GM19351 (cell line): Measurements from ENCODE around the gene REG4.
A peak's percentile ranks its signal among the peaks of the same experiment; 100 is the strongest.
"Not testable (repeated sequence)": the region's sequence is repeated elsewhere in the genome, so short reads cannot be mapped to it uniquely, and the experiment has no call there.

Experiments used
- ATAC-seq: cut with Tn5 transposase; IDR thresholded peaks from one replicate; pipeline ENCODE4 v1.9.1; 2021; ENCODE audit warnings: mild to moderate bottlenecking, moderate library complexity; ENCODE audit not compliant: unreplicated experiment

Gene REG4

DNA sequence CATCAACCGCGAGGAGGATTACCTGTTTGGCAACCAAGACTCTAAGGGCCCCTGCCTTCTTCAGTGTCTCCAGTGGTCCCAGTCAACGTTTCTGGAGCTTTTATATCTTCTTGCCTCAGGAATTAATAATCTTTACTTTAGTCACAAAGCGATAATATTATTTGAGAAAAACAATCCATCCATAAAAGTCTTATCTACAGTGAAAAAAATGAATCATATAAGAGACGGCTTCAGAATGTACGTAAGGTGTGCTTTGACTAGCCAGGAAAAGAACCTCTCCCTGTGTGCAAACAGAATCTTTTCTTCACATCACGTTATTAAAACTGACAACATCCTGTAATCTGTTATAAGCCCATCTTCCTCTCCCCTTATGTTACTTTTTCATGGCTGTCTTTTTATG lies at the start of gene REG4:
TSS of gene REG4 (minus strand) at position 74 of the 400 bp plus-strand sequence. CDS start 2,691 bp downstream, outside the sequence.
- ATAC-seq: no peak

DNA sequence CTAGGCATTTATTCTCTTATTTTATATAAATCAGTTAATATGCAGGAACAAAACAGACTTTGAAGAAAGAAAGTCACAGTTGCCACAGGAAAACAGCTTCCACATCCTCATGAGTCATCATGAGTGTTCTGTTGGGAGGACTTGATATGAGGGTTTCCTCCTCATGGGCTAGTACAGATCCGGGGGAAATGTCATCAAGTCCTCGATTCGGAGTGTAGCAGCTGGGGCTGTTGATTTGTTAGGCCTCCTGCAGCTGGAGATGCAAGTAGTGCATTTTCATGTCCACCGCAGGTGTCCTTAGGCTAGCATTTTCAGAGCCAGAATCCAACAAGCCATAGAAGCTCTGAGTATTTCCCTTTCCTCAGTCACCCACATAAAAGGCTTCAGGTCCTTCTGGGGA lies 48.4 kb upstream of the REG4 start:
- ATAC-seq: no peak

DNA sequence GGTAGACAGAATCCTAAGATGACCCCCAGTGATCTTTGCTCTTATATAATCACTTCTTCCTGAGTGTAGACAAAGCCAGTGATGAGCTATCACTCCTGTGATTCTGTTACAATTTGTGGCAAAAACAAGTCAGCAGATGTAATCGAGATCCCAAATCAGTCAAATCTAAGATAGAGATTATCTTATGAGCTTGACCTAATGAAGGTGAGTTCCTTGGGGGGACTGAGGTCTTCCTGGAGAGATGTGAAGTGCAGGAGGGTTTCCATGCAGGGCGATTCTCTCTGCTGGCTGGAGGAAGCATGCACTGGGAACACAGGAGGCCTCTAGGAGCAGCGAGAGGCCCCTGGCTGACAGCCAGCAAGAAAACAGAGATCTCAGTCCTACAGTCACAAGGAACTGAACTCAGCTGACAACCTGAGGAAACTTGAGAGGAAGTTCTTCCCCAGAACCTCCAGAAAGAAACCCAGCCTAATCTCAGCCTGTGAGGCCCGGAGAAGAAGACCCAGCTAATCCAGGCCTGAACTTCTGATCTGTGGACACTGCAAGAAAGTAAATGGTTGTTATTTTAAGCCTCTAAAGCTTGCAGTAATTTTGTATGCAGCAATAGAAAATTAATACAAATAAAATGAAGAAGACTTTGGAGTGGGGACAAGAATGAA lies 47.4 kb upstream of the REG4 start:
- not testable (repeated sequence) for ATAC-seq

DNA sequence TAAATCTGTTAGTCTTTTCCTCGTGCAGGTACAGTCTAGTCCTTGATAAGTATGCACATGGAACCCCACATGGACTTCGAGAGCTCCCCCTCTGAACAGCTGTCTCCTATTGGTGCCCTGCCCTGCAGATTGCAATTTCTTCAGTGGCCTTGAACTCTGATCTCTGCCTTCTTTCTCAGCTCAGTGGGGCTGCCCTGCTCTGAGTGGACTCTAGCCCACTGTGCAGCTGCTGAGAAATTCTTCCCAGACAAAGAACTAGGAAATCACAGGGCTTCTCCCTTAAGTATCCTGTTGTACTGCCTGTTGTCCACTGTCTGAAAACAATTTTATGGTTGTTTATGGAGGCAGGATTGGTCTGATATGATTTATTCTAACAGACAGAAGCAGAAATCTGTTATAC lies 46.9 kb upstream of the REG4 start:
- ATAC-seq: no peak

DNA sequence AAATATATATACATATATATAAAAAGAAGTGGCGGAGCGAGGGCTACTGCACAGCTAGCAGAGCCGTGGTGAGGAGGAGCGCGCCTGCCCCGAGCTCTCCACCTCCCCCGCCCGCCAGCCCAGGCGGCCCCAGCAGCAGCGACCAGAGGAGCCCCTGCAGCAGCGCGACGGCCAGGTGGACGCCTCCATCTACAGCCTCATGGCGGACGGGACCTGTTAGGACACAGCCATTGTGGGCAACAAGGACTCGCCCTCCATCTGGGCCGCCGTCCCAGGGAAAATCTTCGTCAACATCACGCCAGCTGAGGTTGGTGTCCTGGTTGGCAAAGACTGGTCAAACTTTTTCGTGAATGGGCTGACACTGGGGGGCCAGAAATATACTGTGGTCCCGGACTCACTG lies 41.9 kb upstream of the REG4 start:
- no peak for ATAC-seq

DNA sequence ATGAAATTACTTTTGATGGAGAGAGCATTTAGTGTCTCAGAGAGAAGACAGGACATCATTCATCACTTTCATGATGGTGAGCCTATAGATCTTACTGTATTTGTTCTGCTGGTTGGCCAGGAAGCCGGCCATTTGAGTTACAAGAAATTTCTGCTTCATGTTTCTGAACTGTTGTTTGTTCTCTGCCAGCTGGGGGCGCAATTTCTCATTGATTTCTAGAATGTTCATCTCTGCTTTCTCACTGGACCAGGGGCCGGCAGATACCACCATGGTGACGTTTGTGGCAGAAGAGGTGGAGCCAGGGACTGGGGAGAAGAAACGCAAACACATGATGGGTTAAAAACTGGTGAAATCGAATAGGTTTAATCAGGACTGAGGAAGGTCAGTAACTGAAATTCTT lies 32.9 kb upstream of the REG4 start:
- not testable (repeated sequence) for ATAC-seq

DNA sequence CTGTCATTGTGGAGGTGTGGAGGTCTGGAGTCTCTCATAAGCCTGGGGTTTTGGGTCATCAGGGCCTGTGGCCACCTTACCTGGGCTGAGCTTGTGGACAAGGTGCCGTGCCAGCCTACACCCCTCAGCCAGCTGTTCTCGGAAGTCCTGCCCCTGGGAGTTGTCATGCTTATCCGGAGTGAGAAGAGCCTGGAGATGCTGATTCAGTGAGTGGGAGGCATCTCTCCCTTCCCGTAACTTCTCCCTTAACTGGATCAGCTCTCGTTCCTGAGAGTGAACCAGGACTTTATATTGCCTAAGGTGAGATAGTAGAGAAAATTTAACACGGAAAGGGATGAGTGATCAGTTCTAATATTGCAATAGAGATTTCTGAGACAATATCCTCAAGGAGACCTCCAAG lies 30.0 kb upstream of the REG4 start:
- ATAC-seq: no peak

DNA sequence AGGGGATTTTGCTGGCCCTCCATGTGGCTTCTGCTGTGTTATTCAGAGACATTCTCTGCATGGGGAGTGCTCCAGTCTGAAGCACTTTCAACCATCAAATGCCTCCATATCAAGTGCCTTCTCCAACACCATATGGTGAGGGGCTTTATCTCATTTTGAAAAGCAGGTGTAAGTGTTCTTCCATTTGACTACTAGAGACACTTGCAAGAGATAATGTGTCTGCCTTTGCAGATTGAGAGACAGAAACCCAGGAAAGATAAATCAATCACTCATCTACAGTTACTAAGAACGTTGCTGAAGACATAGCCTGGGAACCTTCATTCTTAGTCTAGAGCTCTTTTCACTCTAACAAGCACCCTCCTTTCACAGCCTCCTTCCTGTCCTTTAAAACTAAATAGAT lies 29.5 kb upstream of the REG4 start:
- ATAC-seq: no peak

DNA sequence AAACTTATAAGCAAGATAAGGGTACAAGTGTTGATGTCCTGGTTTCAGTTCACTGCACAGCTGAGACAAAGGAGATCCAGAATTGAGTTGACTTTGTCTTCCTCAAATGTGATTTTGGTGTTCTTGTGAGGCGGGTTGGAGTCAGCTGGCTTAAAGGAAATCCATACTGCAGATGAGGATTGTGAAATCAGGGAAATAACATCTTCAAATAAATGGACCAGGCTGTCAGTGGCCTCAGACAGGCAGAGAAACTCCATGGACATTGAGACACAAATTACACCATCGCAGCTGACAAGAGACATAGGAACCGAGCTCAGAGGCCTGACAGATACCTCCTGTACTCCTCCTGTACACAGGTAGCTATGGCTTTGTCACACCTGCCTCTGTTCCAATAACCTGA lies 27.0 kb upstream of the REG4 start:
- no peak for ATAC-seq

DNA sequence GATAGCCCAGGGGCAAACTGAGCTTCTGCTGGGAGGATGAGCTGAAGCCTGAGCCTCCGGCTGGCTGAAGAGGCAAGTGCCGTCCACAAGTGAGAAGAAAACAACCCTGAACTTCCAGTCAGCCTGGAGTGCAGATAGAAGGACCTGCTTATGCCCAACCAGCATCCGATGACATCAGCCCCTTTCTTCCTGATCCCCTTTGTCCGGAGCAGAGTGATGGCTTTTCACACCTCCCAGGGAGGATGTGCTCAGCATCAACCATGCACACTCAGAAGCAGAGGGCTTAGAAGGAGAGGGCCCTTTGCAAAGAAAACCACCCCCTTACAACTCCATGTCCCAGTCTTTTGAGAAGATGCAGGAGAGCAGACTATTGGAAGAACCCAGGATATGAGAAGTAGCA lies 23.7 kb upstream of the REG4 start:
- ATAC-seq: no peak

DNA sequence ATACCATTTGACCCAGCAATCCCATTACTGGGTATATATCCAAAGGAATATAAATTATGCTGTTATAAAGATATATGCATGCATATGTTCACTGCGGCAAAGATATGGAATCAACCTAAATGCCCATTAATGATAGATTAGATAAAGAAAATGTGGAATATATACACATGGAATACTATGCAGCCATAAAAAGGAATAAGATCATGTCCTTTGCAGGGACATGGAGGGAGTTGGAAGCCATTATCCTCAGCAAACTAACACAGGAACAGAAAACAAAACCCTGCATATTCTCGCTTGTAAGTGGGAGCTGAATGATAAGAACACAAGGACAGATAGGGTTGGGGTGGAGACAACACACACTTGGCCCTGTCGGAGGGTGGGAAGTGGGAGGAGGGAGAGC lies 19.8 kb upstream of the REG4 start:
- ATAC-seq: no peak

DNA sequence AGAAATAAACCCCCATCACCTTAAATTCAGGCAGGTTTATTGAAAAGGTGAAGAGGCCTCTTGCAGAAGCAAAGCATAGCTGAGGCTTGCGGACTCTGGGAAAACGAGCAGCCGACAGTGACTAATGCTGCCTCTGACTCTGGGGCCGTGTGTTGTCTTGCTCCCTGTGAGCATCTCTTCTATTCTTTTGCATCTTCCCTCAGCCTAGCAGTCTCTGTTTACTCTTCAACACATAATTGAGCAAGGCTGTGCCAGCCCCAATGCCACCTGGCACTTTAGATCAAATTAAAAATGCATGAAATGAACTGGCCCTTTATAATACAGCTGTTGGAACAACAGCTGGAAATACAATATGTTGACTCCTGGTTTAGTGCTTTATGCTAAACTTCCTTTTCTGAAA lies 18.4 kb upstream of the REG4 start:
- ATAC-seq: no peak

DNA sequence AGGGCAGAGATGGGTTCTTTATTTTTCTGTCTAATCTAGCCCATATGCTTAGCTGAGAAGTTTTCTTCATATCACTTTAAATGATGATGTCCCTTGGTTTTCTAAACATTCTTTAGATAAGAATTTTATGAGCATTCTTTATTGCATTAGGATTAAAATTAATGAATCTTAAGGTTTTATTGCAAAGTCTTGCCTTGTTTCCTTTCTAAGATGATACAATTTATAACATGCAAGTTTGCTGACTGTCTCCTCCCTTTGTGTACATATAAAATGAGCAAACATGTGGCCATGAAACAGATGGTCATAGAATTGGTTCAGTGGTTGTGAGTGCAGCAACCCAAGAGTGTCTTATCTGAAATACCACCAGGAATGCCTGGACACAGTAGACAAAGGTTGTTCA lies 17.7 kb upstream of the REG4 start:
- ATAC-seq: not testable (repeated sequence)

DNA sequence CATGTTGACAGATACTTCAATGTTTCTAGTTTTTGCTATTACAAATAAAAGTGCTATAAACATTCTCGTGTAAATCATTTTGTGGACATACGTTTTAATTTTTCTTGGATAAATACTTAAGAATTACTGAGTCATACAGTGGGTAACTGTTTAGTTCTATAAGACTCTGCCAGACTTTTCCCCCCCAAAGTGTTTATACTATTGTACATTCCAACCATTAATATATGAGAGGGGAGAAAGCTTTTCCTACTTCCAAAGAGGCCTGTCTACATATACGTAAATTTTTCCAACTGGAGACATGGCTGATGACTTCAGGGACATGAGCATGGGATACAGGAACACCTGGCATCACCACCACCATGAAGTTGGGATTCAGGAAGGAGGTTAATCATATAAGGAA lies 17.0 kb upstream of the REG4 start:
- ATAC-seq: no peak

DNA sequence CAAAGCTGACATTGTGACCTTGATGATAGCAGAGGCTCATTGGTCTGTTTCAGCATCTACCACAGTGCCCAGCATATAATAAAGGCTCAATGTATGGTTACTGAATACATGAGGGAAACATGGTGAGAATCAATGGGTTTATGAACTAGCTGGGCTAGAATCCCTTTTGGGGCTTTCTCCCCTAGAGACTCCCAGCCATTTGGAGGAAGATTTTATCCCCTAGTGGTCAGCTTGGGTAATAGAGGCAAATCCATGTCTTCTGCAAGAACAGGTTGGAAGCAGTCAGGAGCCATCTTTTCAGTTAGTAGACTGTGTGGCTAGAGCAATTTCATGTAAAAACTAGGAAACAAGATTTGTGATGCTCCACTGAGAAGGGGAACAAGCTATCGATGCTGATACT lies 15.8 kb upstream of the REG4 start:
- no peak for ATAC-seq

DNA sequence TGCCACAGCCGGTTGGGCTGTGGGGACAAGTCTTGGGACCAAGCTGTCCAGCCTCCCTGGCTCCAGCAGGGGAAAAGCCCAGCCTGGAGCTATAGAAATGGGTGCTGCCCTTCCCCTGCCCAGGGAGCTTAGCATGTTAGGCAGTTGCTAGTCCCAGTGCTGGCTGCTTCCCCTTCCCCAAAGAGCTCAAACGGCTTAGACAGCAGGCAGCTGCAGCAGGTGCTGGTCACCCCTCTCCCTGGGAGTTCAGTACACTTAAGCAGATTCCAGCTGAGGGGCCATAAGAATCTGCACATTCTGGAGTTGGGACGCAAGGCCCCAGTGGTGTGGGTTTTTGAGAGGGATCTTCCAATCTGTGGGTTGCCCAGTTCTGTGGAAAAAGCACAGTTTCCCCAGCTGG lies 11.1 kb upstream of the REG4 start:
- no peak for ATAC-seq

DNA sequence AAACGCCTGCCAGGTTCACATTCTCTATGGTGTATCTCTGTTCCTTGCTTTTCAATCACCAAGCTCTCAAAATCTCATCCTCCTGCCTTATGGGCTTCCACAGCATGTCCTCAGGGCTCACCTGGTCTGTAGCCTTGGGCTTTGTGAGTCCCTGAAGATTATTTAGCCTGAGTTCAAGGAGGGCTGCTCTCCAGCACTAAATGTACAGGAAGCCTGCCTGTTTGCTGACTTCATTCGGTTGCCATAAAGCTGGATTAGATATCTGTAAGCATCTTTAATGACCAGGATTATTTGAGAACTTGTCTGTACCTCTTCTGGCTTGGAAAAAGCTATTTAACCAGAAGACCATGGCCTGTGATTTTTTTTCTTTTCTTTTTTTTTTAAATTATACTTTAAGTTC lies 6.9 kb upstream of the REG4 start:
- no peak for ATAC-seq

DNA sequence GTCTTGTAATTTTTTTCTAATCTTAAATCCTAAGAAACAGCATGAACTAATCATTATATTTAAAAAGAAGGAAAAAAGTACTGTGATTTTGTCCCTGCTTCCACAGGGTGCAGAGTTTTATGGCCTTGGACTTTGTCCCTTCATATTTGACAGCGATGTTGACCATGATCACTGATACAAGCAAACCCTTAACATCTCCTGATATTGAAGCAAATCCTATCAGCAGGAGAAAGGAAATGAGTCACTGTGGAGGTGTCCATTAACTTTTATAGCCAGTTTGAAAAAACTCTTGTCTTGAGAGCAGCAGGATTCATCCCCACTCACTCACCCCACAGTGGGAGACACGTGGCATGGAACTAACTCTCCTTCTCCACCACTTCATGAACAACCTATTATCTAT lies 5.1 kb upstream of the REG4 start:
- no peak for ATAC-seq

DNA sequence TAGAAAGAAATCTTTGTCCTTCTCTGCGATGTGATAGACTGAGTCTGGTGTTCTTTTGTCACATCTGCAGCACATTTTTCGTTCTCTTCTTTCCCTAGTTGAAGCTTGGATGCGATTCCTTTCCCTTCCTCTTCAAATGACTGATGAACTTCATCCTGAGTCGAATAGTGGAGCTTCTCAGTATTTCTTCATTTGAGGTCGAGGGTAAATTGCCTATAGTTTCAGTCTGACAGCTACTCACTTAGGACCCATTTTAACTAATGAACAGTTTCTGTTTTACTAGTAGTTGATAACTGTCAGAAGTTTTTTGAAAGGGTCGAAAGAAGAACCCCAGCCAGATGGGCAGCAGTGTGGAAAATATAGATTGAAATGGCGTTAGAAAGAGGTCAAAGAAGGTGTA lies 4.7 kb upstream of the REG4 start:
- no peak for ATAC-seq

DNA sequence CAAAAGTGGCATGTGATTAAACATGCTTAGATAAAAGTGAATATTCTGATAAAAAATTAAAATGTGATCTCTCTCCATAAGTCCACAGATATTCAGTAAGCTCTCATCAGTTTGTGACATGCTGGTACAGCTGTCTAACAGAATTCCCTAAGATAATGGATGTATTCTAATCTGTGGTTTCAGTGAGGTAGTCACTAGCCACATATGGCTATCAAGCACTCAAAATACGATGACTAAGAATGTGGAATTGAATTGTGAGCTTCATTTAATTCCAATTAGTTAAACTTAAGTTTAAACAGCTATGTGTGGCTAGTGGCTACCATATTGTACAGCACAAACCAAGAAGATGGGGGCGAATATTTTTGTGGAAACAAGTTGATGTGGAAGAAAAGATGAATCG lies 4.1 kb upstream of the REG4 start:
- ATAC-seq: no peak

DNA sequence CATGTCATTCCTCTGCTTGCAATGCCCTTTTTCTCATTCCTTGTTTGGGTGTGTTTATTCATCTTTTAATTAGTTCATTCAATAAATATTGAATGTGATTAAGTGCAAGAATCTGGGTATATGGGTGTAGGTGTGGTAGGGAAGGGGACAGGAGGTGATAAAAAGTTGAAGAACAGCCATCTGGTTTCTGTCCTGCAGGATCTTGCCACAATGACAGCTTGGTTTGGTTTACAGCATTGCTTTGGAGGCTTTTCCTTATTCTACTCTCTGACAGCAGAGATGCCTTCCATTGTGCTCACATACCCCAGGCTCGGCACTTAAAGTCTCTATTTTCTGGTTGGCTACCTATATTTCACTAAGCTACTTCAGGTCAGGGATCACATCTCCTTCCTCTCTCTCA lies 3.0 kb upstream of the REG4 start:
- ATAC-seq: no peak

DNA sequence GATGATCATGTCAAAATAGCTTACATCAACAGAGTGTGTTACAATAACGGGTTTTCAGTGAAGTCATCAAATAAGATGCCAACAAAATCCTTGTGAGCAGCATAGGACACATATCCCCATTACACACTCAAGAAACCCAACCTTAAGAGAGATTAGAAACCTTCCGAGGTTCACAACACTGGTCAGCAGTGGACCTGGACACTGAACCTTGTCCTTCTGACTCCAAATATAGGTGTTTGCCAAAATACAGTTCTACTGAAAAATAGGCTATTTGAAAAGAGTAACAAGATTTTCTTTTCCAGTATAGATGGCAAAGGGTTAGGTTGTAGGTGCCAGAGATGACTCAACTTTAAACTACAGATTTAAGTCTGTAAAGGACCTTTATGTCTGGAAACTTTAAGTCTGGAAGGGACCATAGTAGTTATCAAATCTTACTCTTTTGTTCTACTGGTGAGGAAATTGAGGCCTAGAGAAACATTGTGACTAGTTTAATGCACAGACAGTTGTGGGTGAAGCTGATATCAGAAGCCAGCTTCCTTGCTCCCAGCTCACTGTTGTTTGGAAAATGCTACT lies 811 bp upstream of the REG4 start:
- ATAC-seq: no peak

DNA sequence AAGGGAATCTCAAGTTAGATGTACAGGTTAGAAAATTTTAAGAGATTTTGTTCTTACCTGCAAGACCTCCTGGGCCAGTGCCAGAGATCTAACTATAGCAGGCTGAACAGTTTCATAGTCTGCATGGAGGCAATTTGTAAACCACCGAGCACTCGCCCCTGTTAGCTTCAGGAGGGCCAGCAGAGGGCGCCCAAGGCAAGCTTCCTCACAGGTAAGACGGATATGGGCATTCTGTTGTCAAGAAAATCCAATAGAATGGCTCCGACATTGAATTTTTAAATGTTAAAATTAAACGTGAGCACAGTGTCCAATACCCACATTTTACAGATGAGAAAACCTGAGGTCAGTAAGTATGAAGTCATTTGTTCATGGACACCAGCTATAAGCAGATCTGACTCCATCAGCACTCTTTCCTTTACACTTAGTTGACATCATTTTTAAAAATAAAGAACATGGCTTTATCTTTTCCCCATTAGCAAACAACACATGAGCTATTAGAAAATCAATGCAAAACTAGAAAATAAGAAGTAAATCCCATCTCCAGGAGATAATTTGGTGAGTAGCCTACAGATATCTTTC lies 2.2 kb downstream of the REG4 start:
- peak; percentile 88 for ATAC-seq
